K562 (cell line): ENCODE results near the gene FILIP1L. TPM values are rescaled to one million over a fixed set of nuclear protein-coding genes. Genes with fewer than 3 reads are reported as not detected.

Experiments
- BRD9 ChIP-seq: fragments of 450-650 bp; IDR thresholded peaks from 2 replicates; pipeline ENCODE4 v1.6.1; 2018; ENCODE audit warnings: low read depth; ENCODE audit not compliant: partially characterized antibody
- CSDE1 ChIP-seq, 2 experiments: fragments of 450-650 bp; IDR thresholded peaks; 2 replicates each; pipeline ENCODE4 v1.6.1; 2016; ENCODE audit warnings: mild to moderate bottlenecking in 1 of 2
- ESRRA ChIP-seq: fragments of 450-650 bp; IDR thresholded peaks from 2 replicates; pipeline ENCODE4 v1.6.1; 2014; ENCODE audit warnings: low read depth, mild to moderate bottlenecking, moderate library complexity, borderline replicate concordance
- FOXA1 ChIP-seq: fragments of 450-650 bp; IDR thresholded peaks from 2 replicates; pipeline ENCODE4 v1.6.1; 2016; ENCODE audit warnings: mild to moderate bottlenecking, borderline replicate concordance
- FOXJ3 ChIP-seq: sonication (generic); formaldehyde crosslinking; IDR thresholded peaks from 2 replicates; pipeline ENCODE4 v1.4.0; 2020; ENCODE audit warnings: mild to moderate bottlenecking, missing genetic modification reagents
- MYNN ChIP-seq, 2 experiments: sonication (generic); formaldehyde crosslinking in 1 of 2; IDR thresholded peaks; 2 replicates each; pipeline versions ENCODE4 v1.5.0 to v1.6.1; 2016 to 2020; ENCODE audit warnings: antibody characterized with exemption in 1 of 2, missing genetic modification reagents in 1 of 2
- PHF20 ChIP-seq: fragments of 450-650 bp; IDR thresholded peaks from 2 replicates; pipeline ENCODE4 v1.6.1; 2018; ENCODE audit not compliant: partially characterized antibody
- PHF8 ChIP-seq: fragments of 200-600 bp; sonication (generic); IDR thresholded peaks from 2 replicates; pipeline ENCODE4 v1.6.1; 2012; ENCODE audit warnings: mixed run types, mild to moderate bottlenecking, inconsistent platforms, low read length, moderate library complexity, borderline replicate concordance
- PML ChIP-seq: IDR thresholded peaks from 2 replicates; pipeline ENCODE4 v1.6.1; 2012; ENCODE audit warnings: low read length, inconsistent platforms
- RBFOX2 ChIP-seq: fragments of 200-400 bp; formaldehyde crosslinking; IDR thresholded peaks from 2 replicates; pipeline ENCODE4 v1.6.1; 2017; ENCODE audit warnings: low read depth, mild to moderate bottlenecking, low read length, moderate library complexity
- RBM15 ChIP-seq: fragments of 200-400 bp; formaldehyde crosslinking; IDR thresholded peaks from 2 replicates; pipeline ENCODE4 v1.6.1; 2018; ENCODE audit warnings: mild to moderate bottlenecking, low read length, moderate library complexity; ENCODE audit not compliant: insufficient read depth
- STAT5B ChIP-seq: fragments of 250-450 bp; sonication (Bioruptor Pico); IDR thresholded peaks from 2 replicates; pipeline ENCODE4 v1.8.0; 2021; ENCODE audit warnings: mild to moderate bottlenecking, inconsistent platforms
- TARDBP ChIP-seq: fragments of 450-650 bp; IDR thresholded peaks from 2 replicates; pipeline ENCODE4 v1.6.1; 2016
- ZBTB8A ChIP-seq: fragments of 450-650 bp; IDR thresholded peaks from 2 replicates; pipeline ENCODE4 v1.6.1; 2018; ENCODE audit warnings: mild to moderate bottlenecking, moderate library complexity; ENCODE audit not compliant: partially characterized antibody
- ZNF143 ChIP-seq: sonication (generic); formaldehyde crosslinking; IDR thresholded peaks from 2 replicates; pipeline ENCODE4 v1.9.0; 2022; ENCODE audit warnings: mild to moderate bottlenecking, missing genetic modification reagents
- polyA plus RNA-seq, 8 experiments: library from polyadenylated mRNA; depleted of rRNA in 4 of 8; stranded (reverse) in 5 of 8; unstranded in 3 of 8; fragments of >200 nt; fragmentation: Nextera tagmentation in 2 of 8; fragmentation: Illumina TruSeq in 1 of 8; extraction: Ambion mirVana in 2 of 8; extraction: Trizol in 1 of 8; gene quantifications; 2 replicates each; pipeline versions ENCODE4 v1.2.1 to v1.2.3, GENCODE V29; 2011 to 2014; ENCODE audit warnings: inconsistent platforms in 1 of 8, missing spikeins in 1 of 8
- total RNA-seq, 7 experiments: library from RNA; depleted of rRNA in 6 of 7; stranded (reverse); fragments of >200 nt in 6 of 7; fragmentation: Illumina TruSeq in 2 of 7; extraction: Trizol in 2 of 7; gene quantifications; 2 replicates each; pipeline versions ENCODE4 v1.2.1 to v1.2.3, GENCODE V29; 2011 to 2021; ENCODE audit warnings: low replicate concordance in 1 of 7
- TF ChIP-seq, protein P1 (sequence below), 2 experiments: fragments of 450-650 bp; IDR thresholded peaks; 2 replicates each; pipeline ENCODE4 v1.6.1; 2018; ENCODE audit warnings: mild to moderate bottlenecking in 2 of 2, low read depth in 1 of 2; ENCODE audit not compliant: partially characterized antibody in 2 of 2
- TF ChIP-seq, protein P2 (sequence below): fragments of 250-450 bp; sonication (Bioruptor Pico); IDR thresholded peaks from 2 replicates; pipeline ENCODE4 v1.9.0; 2021; ENCODE audit warnings: mild to moderate bottlenecking, inconsistent platforms
- TF ChIP-seq, protein P3 (sequence below): fragments of 450-650 bp; conservative IDR thresholded peaks from 2 replicates; pipeline ENCODE4 v1.6.1; 2016; ENCODE audit warnings: missing genetic modification characterization, low read depth, mild to moderate bottlenecking, missing compliant biosample characterization, moderate library complexity
- TF ChIP-seq, protein P4 (sequence below): sonication (generic); formaldehyde crosslinking; IDR thresholded peaks from 2 replicates; pipeline ENCODE4 v1.8.1; 2022; ENCODE audit warnings: missing genetic modification reagents

The FILIP1L gene
- total and polyA plus RNA-seq, 9 of the 15 experiments (the other 6 are each of a cell fraction or from before 2014, with no cell fraction given), result 0.50 to 2.1 (median 1.1) TPM

DNA sequence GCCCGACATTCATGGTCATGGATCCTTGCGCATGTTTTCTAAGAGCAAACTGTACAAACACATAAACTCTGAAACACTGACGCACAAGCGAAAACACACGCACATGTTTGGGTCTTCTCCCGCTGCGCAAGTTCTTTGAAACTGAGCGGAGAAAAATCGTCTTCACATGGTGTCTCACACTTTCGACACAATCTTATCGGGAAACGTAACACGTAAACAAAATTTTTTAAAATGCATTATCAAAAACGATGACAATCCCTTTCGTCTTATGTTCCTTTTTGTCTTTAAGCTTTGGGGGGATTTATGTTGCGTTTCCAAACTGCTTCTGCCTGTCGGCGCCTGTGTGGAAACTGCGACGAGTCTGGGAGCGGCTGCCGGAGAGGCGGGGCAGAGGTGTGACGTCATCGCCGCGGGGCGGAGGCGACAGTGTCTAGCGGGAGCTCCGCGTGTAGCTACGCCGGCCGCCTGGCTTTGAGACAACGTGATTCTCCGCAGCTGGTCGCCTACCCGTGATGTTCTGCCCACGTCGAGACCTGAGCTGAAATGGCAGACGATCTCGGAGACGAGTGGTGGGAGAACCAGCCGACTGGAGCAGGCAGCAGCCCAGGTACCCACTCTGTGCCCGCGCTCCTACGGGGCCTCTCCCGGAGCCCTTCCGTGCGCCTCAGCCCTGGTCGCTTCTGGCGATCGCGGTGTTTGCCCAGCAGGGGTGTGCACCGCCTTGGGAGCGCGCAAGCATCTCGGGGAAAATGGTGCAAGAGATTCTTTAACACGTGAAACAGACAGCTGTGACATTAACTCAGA is 296.7 kb downstream of the FILIP1L start, which contains the start of gene CMSS1 (continued):
- TF ChIP-seq, protein P1, sequence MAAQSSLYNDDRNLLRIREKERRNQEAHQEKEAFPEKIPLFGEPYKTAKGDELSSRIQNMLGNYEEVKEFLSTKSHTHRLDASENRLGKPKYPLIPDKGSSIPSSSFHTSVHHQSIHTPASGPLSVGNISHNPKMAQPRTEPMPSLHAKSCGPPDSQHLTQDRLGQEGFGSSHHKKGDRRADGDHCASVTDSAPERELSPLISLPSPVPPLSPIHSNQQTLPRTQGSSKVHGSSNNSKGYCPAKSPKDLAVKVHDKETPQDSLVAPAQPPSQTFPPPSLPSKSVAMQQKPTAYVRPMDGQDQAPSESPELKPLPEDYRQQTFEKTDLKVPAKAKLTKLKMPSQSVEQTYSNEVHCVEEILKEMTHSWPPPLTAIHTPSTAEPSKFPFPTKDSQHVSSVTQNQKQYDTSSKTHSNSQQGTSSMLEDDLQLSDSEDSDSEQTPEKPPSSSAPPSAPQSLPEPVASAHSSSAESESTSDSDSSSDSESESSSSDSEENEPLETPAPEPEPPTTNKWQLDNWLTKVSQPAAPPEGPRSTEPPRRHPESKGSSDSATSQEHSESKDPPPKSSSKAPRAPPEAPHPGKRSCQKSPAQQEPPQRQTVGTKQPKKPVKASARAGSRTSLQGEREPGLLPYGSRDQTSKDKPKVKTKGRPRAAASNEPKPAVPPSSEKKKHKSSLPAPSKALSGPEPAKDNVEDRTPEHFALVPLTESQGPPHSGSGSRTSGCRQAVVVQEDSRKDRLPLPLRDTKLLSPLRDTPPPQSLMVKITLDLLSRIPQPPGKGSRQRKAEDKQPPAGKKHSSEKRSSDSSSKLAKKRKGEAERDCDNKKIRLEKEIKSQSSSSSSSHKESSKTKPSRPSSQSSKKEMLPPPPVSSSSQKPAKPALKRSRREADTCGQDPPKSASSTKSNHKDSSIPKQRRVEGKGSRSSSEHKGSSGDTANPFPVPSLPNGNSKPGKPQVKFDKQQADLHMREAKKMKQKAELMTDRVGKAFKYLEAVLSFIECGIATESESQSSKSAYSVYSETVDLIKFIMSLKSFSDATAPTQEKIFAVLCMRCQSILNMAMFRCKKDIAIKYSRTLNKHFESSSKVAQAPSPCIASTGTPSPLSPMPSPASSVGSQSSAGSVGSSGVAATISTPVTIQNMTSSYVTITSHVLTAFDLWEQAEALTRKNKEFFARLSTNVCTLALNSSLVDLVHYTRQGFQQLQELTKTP (IDR thresholded peaks at IDR 0.05; ENCODE audit: low read depth in 1 of 2, partially characterized antibody in 2 of 2), result peak in 1 of 2 experiments; percentile 67
- TF ChIP-seq RBM15, result no peak
- peak in 1 of 2 experiments; percentile 69; a peak in 2 of 4 replicates for TF ChIP-seq CSDE1 (IDR thresholded peaks at IDR 0.05)
- TF ChIP-seq PML, result peak; percentile 56; the same call in 1 of the 2 replicates
- TF ChIP-seq TARDBP, result no peak
- no peak for TF ChIP-seq ESRRA
- no peak for TF ChIP-seq ZBTB8A
- TF ChIP-seq STAT5B, result no peak
- TF ChIP-seq, protein P2, sequence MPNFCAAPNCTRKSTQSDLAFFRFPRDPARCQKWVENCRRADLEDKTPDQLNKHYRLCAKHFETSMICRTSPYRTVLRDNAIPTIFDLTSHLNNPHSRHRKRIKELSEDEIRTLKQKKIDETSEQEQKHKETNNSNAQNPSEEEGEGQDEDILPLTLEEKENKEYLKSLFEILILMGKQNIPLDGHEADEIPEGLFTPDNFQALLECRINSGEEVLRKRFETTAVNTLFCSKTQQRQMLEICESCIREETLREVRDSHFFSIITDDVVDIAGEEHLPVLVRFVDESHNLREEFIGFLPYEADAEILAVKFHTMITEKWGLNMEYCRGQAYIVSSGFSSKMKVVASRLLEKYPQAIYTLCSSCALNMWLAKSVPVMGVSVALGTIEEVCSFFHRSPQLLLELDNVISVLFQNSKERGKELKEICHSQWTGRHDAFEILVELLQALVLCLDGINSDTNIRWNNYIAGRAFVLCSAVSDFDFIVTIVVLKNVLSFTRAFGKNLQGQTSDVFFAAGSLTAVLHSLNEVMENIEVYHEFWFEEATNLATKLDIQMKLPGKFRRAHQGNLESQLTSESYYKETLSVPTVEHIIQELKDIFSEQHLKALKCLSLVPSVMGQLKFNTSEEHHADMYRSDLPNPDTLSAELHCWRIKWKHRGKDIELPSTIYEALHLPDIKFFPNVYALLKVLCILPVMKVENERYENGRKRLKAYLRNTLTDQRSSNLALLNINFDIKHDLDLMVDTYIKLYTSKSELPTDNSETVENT (CRISPR knock-in tag), result 0 out of 2 replicates have a peak, but pooled peaks have one; percentile 7
- TF ChIP-seq, protein P3, sequence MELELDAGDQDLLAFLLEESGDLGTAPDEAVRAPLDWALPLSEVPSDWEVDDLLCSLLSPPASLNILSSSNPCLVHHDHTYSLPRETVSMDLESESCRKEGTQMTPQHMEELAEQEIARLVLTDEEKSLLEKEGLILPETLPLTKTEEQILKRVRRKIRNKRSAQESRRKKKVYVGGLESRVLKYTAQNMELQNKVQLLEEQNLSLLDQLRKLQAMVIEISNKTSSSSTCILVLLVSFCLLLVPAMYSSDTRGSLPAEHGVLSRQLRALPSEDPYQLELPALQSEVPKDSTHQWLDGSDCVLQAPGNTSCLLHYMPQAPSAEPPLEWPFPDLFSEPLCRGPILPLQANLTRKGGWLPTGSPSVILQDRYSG, result peak; percentile 54; the same call in 1 of the 2 replicates
- no peak for TF ChIP-seq BRD9
- TF ChIP-seq MYNN (IDR thresholded peaks at IDR 0.05), result no peak
- no peak for TF ChIP-seq MYNN (CRISPR knock-in tag; IDR thresholded peaks at IDR 0.05)
- no peak for TF ChIP-seq ZNF143 (CRISPR knock-in tag)
- TF ChIP-seq PHF8, result peak; percentile 81; the same call in 1 of the 2 replicates
- TF ChIP-seq PHF20, result peak; percentile 75
- TF ChIP-seq RBFOX2, result peak; percentile 92
- TF ChIP-seq FOXJ3 (CRISPR knock-in tag), result no peak
- TF ChIP-seq, protein P4, sequence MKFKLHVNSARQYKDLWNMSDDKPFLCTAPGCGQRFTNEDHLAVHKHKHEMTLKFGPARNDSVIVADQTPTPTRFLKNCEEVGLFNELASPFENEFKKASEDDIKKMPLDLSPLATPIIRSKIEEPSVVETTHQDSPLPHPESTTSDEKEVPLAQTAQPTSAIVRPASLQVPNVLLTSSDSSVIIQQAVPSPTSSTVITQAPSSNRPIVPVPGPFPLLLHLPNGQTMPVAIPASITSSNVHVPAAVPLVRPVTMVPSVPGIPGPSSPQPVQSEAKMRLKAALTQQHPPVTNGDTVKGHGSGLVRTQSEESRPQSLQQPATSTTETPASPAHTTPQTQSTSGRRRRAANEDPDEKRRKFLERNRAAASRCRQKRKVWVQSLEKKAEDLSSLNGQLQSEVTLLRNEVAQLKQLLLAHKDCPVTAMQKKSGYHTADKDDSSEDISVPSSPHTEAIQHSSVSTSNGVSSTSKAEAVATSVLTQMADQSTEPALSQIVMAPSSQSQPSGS (CRISPR knock-in tag), result 0 out of 2 replicates have a peak, but pooled peaks have one; percentile 73
- TF ChIP-seq FOXA1, result no peak
